A375 (cell line): Measurements from ENCODE around the gene WDR73. TPM values are rescaled to one million over a fixed set of nuclear protein-coding genes. Genes with fewer than 3 reads are reported as not detected.

Source experiments
- total RNA-seq: library from RNA; depleted of rRNA; stranded (reverse); fragments of >200 nt; shearing (Covaris generic); gene quantifications from 2 replicates; pipeline ENCODE4 v1.2.3, GENCODE V29; 2014; rRNA removed

Gene WDR73
- 32.4 and 53.0 TPM in 2 replicates for total RNA-seq

GRCh38 chr15:84653910-84654688 is at the start of gene WDR73:
WDR73 (minus strand) TSS chr15:84654283; CDS start chr15:84654274, 9 bp downstream.

GRCh38 chr15:84658080-84658787 is 4.2 kb upstream of the WDR73 start, which contains the start of gene NMB:
NMB (minus strand) TSS chr15:84658199; CDS start chr15:84658152, 47 bp downstream.

GRCh38 chr15:84600687-84601554 is 53.2 kb downstream of the WDR73 start, which contains the start of gene ZSCAN2:
ZSCAN2 (plus strand) TSS chr15:84601009; CDS start chr15:84603928, 2,919 bp downstream.

Other genes with a start within 250 kb of the WDR73 start
- gene ZSCAN2, start 53.3 kb downstream of the WDR73 start, total RNA-seq = 8.4 and 9.9 TPM in 2 replicates
- gene NMB, start 3.9 kb upstream of the WDR73 start, total RNA-seq = 24.9 and 33.5 TPM in 2 replicates
- 184 and 200 TPM in 2 replicates for gene SEC11A, start 61.9 kb upstream of the WDR73 start, total RNA-seq
- gene ZNF592, start 94.3 kb upstream of the WDR73 start, total RNA-seq = 11.2 and 13.4 TPM in 2 replicates
- 0.23 and 0.42 TPM in 2 replicates for gene ALPK3, start 163.1 kb upstream of the WDR73 start, total RNA-seq
- not detected in 2 replicates for gene SLC28A1, start 230.4 kb upstream of the WDR73 start, total RNA-seq